GM21825 (cell line): Measurements from ENCODE around the gene CREB3L2.
A peak's percentile ranks its signal among the peaks of the same experiment; 100 is the strongest.
"Not testable (repeated sequence)": the region's sequence is repeated elsewhere in the genome, so short reads cannot be mapped to it uniquely, and the experiment has no call there.

Source experiments
- ATAC-seq: cut with Tn5 transposase; IDR thresholded peaks from one replicate; pipeline ENCODE4 v1.9.1; 2021; ENCODE audit warnings: mild to moderate bottlenecking, moderate library complexity; ENCODE audit not compliant: unreplicated experiment

CREB3L2 gene

GRCh38 chr7:137989590-137989989 is 12.3 kb downstream of the CREB3L2 start:
- no peak for ATAC-seq

- ATAC-seq: no peak
Observed at GRCh38 chr7:137989094-137989493, 12.8 kb downstream of the CREB3L2 start.

GRCh38 chr7:137987968-137988367 is 13.9 kb downstream of the CREB3L2 start:
- ATAC-seq: peak; percentile 65

GRCh38 chr7:137987563-137987962 is 14.3 kb downstream of the CREB3L2 start:
- ATAC-seq: no peak

- no peak for ATAC-seq
Observed at GRCh38 chr7:137987018-137987349, 14.9 kb downstream of the CREB3L2 start.

- no peak for ATAC-seq
Observed at GRCh38 chr7:137986252-137987017, 15.5 kb downstream of the CREB3L2 start.

- ATAC-seq: peak; percentile 39
Observed at GRCh38 chr7:137985897-137986251, 16.0 kb downstream of the CREB3L2 start.

- peak; percentile 43 for ATAC-seq
Observed at GRCh38 chr7:137985253-137985896, 16.5 kb downstream of the CREB3L2 start.

GRCh38 chr7:137984181-137985041 is 17.5 kb downstream of the CREB3L2 start:
- ATAC-seq: no peak

- no peak for ATAC-seq
Observed at GRCh38 chr7:137983323-137984008, 18.4 kb downstream of the CREB3L2 start.

GRCh38 chr7:137982394-137982793 is 19.5 kb downstream of the CREB3L2 start:
- not testable (repeated sequence) for ATAC-seq

- peak; percentile 51 for ATAC-seq
Observed at GRCh38 chr7:137981668-137982067, 20.2 kb downstream of the CREB3L2 start.

GRCh38 chr7:137981175-137981574 is 20.7 kb downstream of the CREB3L2 start:
- ATAC-seq: no peak

- ATAC-seq: no peak
Observed at GRCh38 chr7:137980308-137980707, 21.6 kb downstream of the CREB3L2 start.

GRCh38 chr7:137978464-137979237 is 23.2 kb downstream of the CREB3L2 start:
- no peak for ATAC-seq

GRCh38 chr7:137977173-137977572 is 24.7 kb downstream of the CREB3L2 start:
- no peak for ATAC-seq

GRCh38 chr7:137976696-137977095 is 25.2 kb downstream of the CREB3L2 start:
- no peak for ATAC-seq

- ATAC-seq: no peak
Observed at GRCh38 chr7:137976232-137976631, 25.7 kb downstream of the CREB3L2 start.

- no peak for ATAC-seq
Observed at GRCh38 chr7:137975768-137976167, 26.1 kb downstream of the CREB3L2 start.

- no peak for ATAC-seq
Observed at GRCh38 chr7:137975221-137975620, 26.7 kb downstream of the CREB3L2 start.
